Activated B cell treated with CpG ODN at 0.5 μM for 24 hours (primary cell): Measurements from ENCODE around the gene ANKLE1. TPM values are rescaled to one million over a fixed set of nuclear protein-coding genes. Genes with fewer than 3 reads are reported as not detected.

Source experiments
- ATAC-seq: fragments of 200-7000 bp; cut with Tn5 transposase; one replicate; pipeline ENCODE4 v1.10.0; 2021; ENCODE audit warnings: low read depth, mild to moderate bottlenecking, moderate library complexity
- CTCF ChIA-PET: fragments of 350-600 bp; sonication (Branson Sonifier 250); formaldehyde crosslinking; loops from one replicate; lab custom pipeline; 2021; ENCODE audit warnings: antibody characterized with exemption; lab: Charles Lee
- POLR2A ChIA-PET: fragments of 350-600 bp; sonication (Branson Sonifier 250); formaldehyde crosslinking; loops from one replicate; lab custom pipeline; 2021; ENCODE audit warnings: antibody characterized with exemption; lab: Charles Lee
- DNase-seq: peaks from one replicate; pipeline ENCODE4 v3.0.0; 2022
- H3K27ac Mint-ChIP-seq: one replicate; pipeline ENCODE4 v1.8.0; 2020; ENCODE audit warnings: mixed read lengths
- H3K27me3 Mint-ChIP-seq: one replicate; pipeline ENCODE4 v1.8.0; 2021; ENCODE audit warnings: mixed read lengths
- H3K36me3 Mint-ChIP-seq: one replicate; pipeline ENCODE4 v1.8.0; 2021; ENCODE audit warnings: low read depth, mixed read lengths
- H3K4me1 Mint-ChIP-seq: one replicate; pipeline ENCODE4 v1.8.0; 2021; ENCODE audit warnings: mixed read lengths
- H3K4me3 Mint-ChIP-seq: one replicate; pipeline ENCODE4 v1.8.0; 2020; ENCODE audit warnings: mild to moderate bottlenecking, mixed read lengths
- H3K9me3 Mint-ChIP-seq: one replicate; pipeline ENCODE4 v1.8.0; 2020; ENCODE audit warnings: mixed read lengths
- intact Hi-C: fragments of 100-400 bp; cut with micrococcal nuclease; formaldehyde crosslinking; loops from one replicate; pipeline ENCODE4 v1.15.1; 2024
- total RNA-seq: library from RNA; stranded (reverse); gene quantifications from 2 replicates; pipeline ENCODE4 v1.2.3, GENCODE V29; 2022
- TF ChIP-seq, protein P1 (sequence below): fragments of 200-600 bp; IDR thresholded peaks from one replicate; pipeline ENCODE4 v1.8.0; 2022; ENCODE audit warnings: antibody characterized with exemption, mild to moderate bottlenecking

ANKLE1 gene
- total RNA-seq, 1 donor from 2014 or later = 9.1 TPM

DNA sequence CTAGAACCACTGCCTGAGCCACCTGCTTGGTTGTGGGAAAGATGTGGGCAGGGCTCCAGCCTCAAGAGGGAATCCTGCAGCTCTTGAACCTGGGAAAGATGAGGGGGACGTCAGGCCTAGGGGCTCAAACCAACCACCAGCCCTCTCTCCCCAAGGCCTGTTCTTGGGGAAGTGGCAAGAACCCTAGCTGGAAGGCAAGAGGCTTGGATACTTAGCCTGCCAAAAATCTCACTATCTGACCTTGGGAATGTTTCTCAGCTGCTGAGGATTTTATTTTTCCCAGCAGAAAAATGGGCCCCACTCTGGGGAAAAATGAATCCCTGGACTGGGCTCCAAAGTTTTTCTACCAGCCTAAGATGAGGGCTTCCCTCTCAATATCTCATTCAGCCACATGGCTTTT, 21.8 kb upstream of the ANKLE1 start:
- Mint-ChIP-seq H3K36me3 (no peaks in the 10 kb centered on the region), H3K4me1 (peaks cover 11% of the 10 kb centered on the region), H3K27me3 (no peaks in the 10 kb centered on the region), H3K4me3 (no peak overlapping the region), H3K27ac (no peak overlapping the region), H3K9me3 (no peaks in the 10 kb centered on the region)
- ChIA-PET POLR2A (interaction anchor here (0.8 to 1.3 kb wide), 3 partner anchors 10 to 34 kb away, joined by 4 to 11 read pairs (median 5); partner anchors contain the start of genes ANKLE1 and OCEL1), CTCF (interaction anchor here (0.6 to 2.9 kb wide), 9 partner anchors 11 to 126 kb away, joined by 3 to 19 read pairs (median 4); partner anchors contain the start of genes ANKLE1 and MRPL34)
- TF ChIP-seq, protein P1, sequence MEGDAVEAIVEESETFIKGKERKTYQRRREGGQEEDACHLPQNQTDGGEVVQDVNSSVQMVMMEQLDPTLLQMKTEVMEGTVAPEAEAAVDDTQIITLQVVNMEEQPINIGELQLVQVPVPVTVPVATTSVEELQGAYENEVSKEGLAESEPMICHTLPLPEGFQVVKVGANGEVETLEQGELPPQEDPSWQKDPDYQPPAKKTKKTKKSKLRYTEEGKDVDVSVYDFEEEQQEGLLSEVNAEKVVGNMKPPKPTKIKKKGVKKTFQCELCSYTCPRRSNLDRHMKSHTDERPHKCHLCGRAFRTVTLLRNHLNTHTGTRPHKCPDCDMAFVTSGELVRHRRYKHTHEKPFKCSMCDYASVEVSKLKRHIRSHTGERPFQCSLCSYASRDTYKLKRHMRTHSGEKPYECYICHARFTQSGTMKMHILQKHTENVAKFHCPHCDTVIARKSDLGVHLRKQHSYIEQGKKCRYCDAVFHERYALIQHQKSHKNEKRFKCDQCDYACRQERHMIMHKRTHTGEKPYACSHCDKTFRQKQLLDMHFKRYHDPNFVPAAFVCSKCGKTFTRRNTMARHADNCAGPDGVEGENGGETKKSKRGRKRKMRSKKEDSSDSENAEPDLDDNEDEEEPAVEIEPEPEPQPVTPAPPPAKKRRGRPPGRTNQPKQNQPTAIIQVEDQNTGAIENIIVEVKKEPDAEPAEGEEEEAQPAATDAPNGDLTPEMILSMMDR = no peak
- DNase-seq (no peak), ATAC-seq (no peak)
- intact Hi-C loops = no loop called here

DNA sequence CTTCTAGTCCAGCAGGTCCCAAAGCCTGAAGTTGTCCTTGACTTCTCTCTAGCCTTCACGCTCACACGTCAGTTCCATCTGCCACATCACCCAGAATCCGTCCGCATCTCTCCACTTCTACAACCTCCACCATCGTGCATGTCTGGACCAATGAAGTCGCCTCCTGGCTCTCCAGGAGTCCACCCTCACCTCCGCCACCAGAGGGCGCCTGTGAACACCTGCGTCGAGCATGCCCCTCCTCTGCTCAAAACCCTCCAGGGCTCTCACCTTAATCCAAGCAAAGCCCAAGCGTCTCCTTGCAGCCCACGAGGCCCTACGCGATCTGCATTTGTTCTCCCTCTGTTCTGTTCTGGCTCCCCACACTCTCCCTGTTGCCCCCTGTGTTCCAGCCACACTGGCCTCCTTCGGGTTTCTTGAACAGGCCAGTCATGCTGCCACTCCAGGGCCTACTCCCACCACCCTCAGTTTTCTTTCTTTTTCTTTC, 20.8 kb upstream of the ANKLE1 start:
- Mint-ChIP-seq H3K9me3 (no peaks in the 10 kb centered on the region), H3K4me1 (peaks cover 11% of the 10 kb centered on the region), H3K27me3 (no peaks in the 10 kb centered on the region), H3K27ac (no peak overlapping the region), H3K4me3 (no peak overlapping the region), H3K36me3 (no peaks in the 10 kb centered on the region)
- ChIA-PET CTCF (interaction anchor here (0.8 to 2.9 kb wide), 8 partner anchors 11 to 205 kb away, joined by 3 to 19 read pairs (median 5); partner anchors contain the start of genes ANKLE1 and MRPL34), POLR2A (interaction anchor here (0.7 to 1.3 kb wide), 4 partner anchors 13 to 45 kb away, joined by 3 to 11 read pairs (median 4); partner anchors contain the start of genes ANKLE1, MRPL34 and OCEL1)
- ATAC-seq (peak; percentile 100), DNase-seq (peak; percentile 83)
- intact Hi-C loops = loop anchor here (1.0 kb wide), 5 partner anchors 21 to 205 kb away; partner anchors contain the start of gene MRPL34
- TF ChIP-seq, protein P1 = peak; percentile 74

DNA sequence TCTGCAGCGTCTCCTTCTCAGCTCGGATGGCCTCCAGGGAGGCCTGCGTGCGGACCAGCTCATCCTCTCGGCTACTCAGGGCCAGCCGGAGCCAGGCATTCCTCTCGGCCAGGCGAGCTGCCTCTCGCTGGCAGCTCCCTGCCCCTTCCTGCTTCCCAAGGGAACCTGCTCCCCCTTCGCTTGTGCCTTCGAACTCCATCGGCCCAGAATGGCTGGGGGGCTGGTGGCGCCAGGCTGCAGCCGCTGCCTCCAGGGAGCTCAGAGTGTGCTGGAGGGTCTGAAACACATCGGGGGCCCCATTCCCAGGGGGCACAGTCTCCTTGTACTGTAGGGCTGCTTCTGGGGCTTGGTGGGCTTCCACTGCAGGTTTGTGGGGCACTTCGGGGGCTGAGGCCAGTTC, 19.1 kb upstream of the ANKLE1 start:
- DNase-seq (no peak), ATAC-seq (no peak)
- CTCF ChIA-PET = interaction anchor here (0.5 to 0.9 kb wide), 3 partner anchors 10 to 202 kb away, joined by 3 read pairs; no protein-coding TSS in a partner anchor
- H3K4me1 Mint-ChIP-seq = peaks cover 24% of the 10 kb centered on the region
- peaks cover 5% of the 10 kb centered on the region for H3K36me3 Mint-ChIP-seq
- intact Hi-C loops = no loop called here
- no peaks in the 10 kb centered on the region for H3K9me3 Mint-ChIP-seq
- no peak overlapping the region for H3K4me3 Mint-ChIP-seq
- TF ChIP-seq, protein P1 = no peak
- H3K27me3 Mint-ChIP-seq = no peaks in the 10 kb centered on the region
- POLR2A ChIA-PET = interaction anchor here (0.6 to 0.7 kb wide), 3 partner anchors 133 to 589 kb away, joined by 3 to 7 read pairs (median 3); no protein-coding TSS in a partner anchor
- H3K27ac Mint-ChIP-seq = no peak overlapping the region

DNA sequence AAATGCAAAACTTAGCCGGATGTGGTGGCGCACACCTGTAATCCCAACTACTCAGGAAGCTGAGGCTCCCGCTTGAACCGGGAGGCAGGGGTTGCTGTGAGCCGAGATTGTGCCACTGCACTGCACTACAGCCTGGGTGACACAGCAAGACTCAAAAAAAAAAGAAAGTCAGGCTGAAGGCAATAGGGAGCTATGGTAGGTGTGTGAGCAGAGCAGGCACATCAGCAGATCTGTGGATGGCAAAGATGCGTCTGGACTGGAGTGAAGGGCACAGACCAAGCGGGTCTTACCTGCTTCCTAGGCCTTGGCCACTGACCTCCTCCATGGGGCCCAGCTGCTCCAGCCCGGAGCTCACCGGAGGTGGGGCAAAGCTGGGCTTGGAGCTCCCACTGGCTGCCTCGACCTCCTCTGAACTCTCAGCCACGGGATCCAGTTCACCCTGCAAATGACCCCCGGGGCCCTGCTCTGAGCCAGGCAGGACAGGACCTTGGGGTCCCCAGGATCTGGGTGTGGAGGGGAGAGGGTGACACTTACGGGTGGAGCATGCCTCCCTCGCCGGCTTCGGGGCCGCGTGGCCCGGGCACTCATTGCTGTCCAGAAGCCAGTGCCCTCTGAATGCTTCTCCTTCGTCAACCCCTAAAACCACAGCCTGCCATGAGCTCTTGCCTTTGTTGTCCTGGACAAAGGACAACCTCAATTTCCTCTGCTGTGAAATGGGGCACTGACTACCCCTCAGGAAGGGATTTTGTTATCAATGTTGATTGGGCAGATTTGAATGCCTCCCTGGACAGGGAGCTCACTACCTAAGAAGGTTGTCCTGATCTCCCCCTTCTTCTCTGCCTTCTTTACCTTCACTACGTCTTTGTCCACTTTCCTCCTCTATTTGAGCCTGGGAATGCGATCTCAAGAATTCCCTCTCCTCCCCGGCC, 17.7 kb upstream of the ANKLE1 start:
- TF ChIP-seq, protein P1 = no peak
- H3K27me3 Mint-ChIP-seq = no peaks in the 10 kb centered on the region
- H3K36me3 Mint-ChIP-seq = peaks cover 8% of the 10 kb centered on the region
- POLR2A ChIA-PET = interaction anchor here (0.6 to 2.4 kb wide), 5 partner anchors 38 to 936 kb away, joined by 3 to 9 read pairs (median 3); partner anchors contain the start of genes OCEL1 and USE1
- no peak overlapping the region for H3K4me3 Mint-ChIP-seq
- DNase-seq = no peak
- H3K9me3 Mint-ChIP-seq = no peaks in the 10 kb centered on the region
- no peak for ATAC-seq
- H3K4me1 Mint-ChIP-seq = peaks cover 33% of the 10 kb centered on the region
- intact Hi-C loops = no loop called here
- H3K27ac Mint-ChIP-seq = peak overlapping the region; percentile 24
- CTCF ChIA-PET = interaction anchor here (0.7 to 1.2 kb wide), 2 partner anchors 17 to 37 kb away, joined by 3 to 4 read pairs; partner anchors contain the start of gene ANKLE1
